HL-60/S4 treated with phorbol 12-myristate 13-acetate at 8.2 ng/mL for 4 days and 3 days (cell line): ENCODE measurements around the gene CYP4Z1.
"Not testable (repeated sequence)": the region's sequence is repeated elsewhere in the genome, so short reads cannot be mapped to it uniquely, and the experiment has no call there.

Source experiments
- in situ Hi-C: fragments of 300-500 bp; cut with MboI; formaldehyde crosslinking; loops from 2 replicates; pipeline ENCODE4 v1.15.0; 2022; ENCODE audit warnings: low sequenced_read_pairs

The CYP4Z1 gene

GRCh38 chr1:47067097-47067594, at the start of gene CYP4Z1:
Gene CYP4Z1, plus strand, starts transcription at chr1:47067231. Its CDS starts 260 bp downstream, at chr1:47067491.
- in situ Hi-C loops, result no loop called here

GRCh38 chr1:47021070-47021469, 46.0 kb upstream of the CYP4Z1 start:
- in situ Hi-C loops, result no loop called here

GRCh38 chr1:47023268-47024140, 43.5 kb upstream of the CYP4Z1 start, which contains the start of gene CYP4X1:
Gene CYP4X1, plus strand, starts transcription at chr1:47023669. Its CDS starts 149 bp downstream, at chr1:47023818.
- in situ Hi-C loops, result no loop called here

- in situ Hi-C loops, result no loop called here
Measured at GRCh38 chr1:47024141-47024801, 42.8 kb upstream of the CYP4Z1 start.

- in situ Hi-C loops, result no loop called here
Measured at GRCh38 chr1:47030170-47030805, 36.7 kb upstream of the CYP4Z1 start.

GRCh38 chr1:47031059-47031458, 36.0 kb upstream of the CYP4Z1 start:
- in situ Hi-C loops, result no loop called here

GRCh38 chr1:47031585-47031984, 35.4 kb upstream of the CYP4Z1 start:
- in situ Hi-C loops, result no loop called here

- in situ Hi-C loops, result no loop called here
Measured at GRCh38 chr1:47036764-47037163, 30.3 kb upstream of the CYP4Z1 start.

GRCh38 chr1:47059376-47059775, 7.7 kb upstream of the CYP4Z1 start:
- in situ Hi-C loops, result no loop called here

- in situ Hi-C loops, result not testable (repeated sequence)
Measured at GRCh38 chr1:47069080-47069479, 2.0 kb downstream of the CYP4Z1 start.

- in situ Hi-C loops, result not testable (repeated sequence)
Measured at GRCh38 chr1:47069509-47069908, 2.5 kb downstream of the CYP4Z1 start.

- in situ Hi-C loops, result not testable (repeated sequence)
Measured at GRCh38 chr1:47089356-47089755, 22.3 kb downstream of the CYP4Z1 start.

GRCh38 chr1:47091476-47091875, 24.4 kb downstream of the CYP4Z1 start:
- in situ Hi-C loops, result not testable (repeated sequence)

- in situ Hi-C loops, result no loop called here
Measured at GRCh38 chr1:47104816-47105215, 37.8 kb downstream of the CYP4Z1 start.

GRCh38 chr1:47106792-47107191, 39.8 kb downstream of the CYP4Z1 start:
- in situ Hi-C loops, result no loop called here

- in situ Hi-C loops, result not testable (repeated sequence)
Measured at GRCh38 chr1:47107851-47108574, 41.0 kb downstream of the CYP4Z1 start.

- in situ Hi-C loops, result not testable (repeated sequence)
Measured at GRCh38 chr1:47109482-47109881, 42.5 kb downstream of the CYP4Z1 start.

GRCh38 chr1:47113178-47113577, 46.1 kb downstream of the CYP4Z1 start:
- in situ Hi-C loops, result no loop called here

GRCh38 chr1:47121039-47121438, 54.0 kb downstream of the CYP4Z1 start:
- in situ Hi-C loops, result not testable (repeated sequence)

- in situ Hi-C loops, result not testable (repeated sequence)
Measured at GRCh38 chr1:47124834-47125233, 57.8 kb downstream of the CYP4Z1 start.

- in situ Hi-C loops, result not testable (repeated sequence)
Measured at GRCh38 chr1:47126997-47127396, 60.0 kb downstream of the CYP4Z1 start.
